HG03520 (cell line): ENCODE data around the gene PPP2R3B.
"Not testable (repeated sequence)": the region's sequence is repeated elsewhere in the genome, so short reads cannot be mapped to it uniquely, and the experiment has no call there.

ENCODE experiments used
- ATAC-seq: cut with Tn5 transposase; IDR thresholded peaks from one replicate; pipeline ENCODE4 v1.9.1; 2021; ENCODE audit warnings: mild to moderate bottlenecking, moderate library complexity; ENCODE audit not compliant: unreplicated experiment

Gene PPP2R3B

DNA sequence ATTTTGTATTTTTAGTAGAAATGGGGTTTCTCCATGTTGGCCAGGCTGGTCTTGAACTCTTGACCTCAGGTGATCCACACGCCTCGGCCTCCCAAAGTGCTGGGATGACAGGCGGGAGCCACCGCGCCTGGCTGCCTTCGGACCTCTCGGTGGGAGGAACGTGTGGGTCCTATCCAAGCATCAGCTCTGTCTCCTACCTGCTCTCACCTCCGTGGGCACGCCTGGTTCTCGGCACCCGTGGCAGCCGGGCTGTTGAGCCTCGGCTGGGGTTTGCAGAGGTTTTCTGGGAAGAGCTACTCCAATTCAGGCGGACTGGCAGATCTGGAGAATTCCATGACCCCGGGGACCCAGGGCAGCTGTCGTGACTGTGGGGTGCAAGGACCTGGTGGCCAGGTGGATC, 23.6 kb upstream of the PPP2R3B start:
- ATAC-seq, result no peak

- ATAC-seq, result no peak
Observed at GRCh38 chrX:405149-405548, 18.4 kb upstream of the PPP2R3B start.

DNA sequence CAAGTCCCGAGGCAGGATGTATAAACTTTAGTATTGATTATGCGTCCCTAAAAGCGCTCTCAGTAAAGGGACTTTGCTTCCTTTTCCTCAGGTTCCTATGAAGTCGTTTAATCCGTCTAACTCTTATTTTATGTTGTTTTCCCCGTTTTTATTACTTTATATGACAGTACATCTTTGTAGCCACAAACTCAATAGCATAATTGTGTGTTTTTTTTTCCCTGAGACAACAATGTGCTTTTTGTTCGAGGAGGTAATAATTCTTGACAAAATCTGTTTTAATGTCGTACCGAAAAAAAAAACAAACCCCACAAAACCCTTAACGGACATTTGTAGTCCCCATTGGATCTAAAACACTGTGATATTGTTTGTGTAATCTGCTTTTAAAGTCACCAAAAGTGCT, 17.9 kb upstream of the PPP2R3B start:
- ATAC-seq, result no peak

GRCh38 chrX:402857-403256, 16.1 kb upstream of the PPP2R3B start:
- ATAC-seq, result no peak

DNA sequence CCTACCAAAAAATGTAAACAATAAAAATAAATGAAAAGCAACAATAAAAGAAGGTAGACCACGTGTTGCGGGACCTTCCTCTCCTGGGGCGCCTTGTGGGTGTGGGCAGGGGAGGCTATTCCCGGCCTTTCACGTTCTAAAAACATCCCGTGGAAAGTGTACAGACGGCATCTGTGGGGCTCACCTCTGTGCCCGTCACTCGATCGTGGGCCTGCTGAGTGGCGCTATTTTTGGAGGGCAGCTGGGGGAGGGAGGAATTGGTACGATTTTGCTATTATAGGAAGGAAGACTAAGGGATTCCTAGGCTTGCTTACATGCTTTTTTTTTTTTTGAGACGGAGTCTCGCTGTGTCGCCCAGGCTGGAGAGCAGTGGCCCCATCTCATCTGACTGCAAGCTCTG, 13.6 kb upstream of the PPP2R3B start:
- ATAC-seq, result no peak

GRCh38 chrX:397575-397974, 10.9 kb upstream of the PPP2R3B start:
- ATAC-seq, result no peak

GRCh38 chrX:394830-395229, 8.1 kb upstream of the PPP2R3B start:
- no peak for ATAC-seq

GRCh38 chrX:392575-392846, 5.8 kb upstream of the PPP2R3B start:
- ATAC-seq, result no peak

DNA sequence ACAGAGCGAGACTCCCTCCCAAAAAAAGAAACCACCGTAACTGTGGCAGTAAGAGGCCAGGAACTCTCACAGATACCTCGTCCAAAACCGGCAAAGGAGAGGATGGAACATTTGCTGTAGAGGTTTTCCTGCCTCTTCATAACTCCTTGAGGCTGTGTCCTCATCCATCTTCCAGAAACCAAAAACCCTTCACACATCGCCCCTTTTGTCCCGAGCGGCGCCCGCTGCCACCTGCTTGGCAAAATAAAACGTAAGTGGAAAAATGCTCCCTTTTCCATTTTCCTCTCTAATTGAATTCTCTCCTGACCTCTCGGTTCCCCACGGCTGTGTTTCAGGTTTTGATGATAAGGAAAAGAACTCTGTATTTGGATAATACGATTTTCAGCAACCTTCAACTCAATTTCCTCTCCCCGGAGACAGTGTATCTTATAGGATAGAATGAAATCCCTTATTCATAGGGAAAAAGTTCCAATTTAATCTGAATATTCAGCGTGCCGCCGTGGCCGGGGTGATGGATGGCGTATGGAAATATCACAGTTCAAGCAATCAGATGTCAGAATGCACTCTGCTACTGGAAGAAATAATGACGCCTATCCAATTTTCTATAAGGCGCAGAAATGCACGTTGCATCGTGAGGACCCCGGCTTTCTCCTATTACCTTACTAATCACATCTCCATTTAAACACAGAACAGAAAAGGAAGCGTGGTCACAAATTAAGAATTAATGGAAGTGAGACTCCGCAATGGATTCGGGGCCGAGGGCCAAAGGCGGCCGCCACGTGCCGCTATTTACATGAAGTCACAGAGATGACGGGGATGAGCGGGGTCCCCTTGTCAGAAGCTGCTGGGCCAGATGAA, 5.2 kb upstream of the PPP2R3B start:
- ATAC-seq, result no peak

GRCh38 chrX:390459-390858, 3.8 kb upstream of the PPP2R3B start:
- no peak for ATAC-seq

- no peak for ATAC-seq
Observed at GRCh38 chrX:389021-389441, 2.3 kb upstream of the PPP2R3B start.

DNA sequence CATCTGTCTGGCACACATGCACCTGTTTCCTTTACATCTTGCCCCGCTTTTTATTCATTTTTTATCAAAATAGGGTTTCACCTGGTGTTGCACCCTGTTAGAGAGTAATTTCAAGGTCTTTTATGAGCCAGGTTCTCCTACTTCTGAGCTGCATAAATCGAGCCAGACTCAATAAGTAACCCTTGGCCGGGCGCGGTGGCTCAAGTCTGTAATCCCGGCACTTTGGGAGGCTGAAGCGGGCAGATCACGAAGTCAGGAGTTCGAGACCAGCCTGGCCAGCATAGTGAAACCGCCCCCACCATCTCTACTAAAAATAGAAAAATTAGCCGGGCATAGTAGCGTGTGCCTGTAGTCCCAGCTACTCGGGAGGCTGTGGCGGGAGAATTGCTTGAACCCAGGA, 1.0 kb upstream of the PPP2R3B start:
- ATAC-seq, result no peak

- ATAC-seq, result peak; percentile 27
Observed at GRCh38 chrX:386239-386767, 404 bp downstream of the PPP2R3B start.

GRCh38 chrX:385736-386135, 971 bp downstream of the PPP2R3B start:
- not testable (repeated sequence) for ATAC-seq

DNA sequence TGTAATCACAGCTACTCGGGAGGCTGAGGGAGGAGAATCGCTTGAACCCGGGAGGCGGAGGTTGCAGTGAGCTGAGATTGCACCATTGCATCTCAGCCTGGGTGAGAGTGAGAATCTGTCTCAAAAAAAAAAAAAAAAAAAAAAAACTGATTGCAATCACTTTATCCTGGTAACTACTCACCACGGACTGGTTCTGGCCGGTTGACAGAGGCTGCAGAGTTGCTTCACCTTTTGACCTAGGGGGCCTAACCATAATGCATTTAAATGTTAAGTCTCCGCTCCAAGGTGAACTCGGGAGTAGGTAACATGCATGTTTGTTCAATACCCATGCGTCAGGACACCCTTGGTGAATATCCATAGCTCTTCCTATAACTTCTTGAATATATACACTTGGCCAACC, 1.8 kb downstream of the PPP2R3B start:
- ATAC-seq, result no peak

DNA sequence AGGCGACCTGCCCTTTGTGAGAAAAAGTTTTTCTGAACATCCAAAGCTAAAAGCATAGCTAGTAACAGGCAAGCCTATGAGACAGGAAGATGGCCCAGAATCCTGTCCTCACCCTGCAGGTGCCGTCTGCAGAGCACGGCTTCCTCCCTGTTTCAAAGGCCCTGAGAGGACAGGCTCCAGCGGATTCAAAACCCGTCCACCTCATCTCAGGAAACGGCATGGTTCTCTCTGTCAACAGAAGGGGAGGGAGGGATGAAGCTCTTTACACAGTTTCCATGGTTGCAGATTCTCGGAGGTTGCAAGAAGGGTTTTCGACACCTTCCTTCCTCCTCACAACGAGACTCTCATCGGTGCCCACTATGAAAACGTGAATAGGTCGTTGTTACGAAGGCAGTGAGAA, 8.3 kb downstream of the PPP2R3B start:
- no peak for ATAC-seq

DNA sequence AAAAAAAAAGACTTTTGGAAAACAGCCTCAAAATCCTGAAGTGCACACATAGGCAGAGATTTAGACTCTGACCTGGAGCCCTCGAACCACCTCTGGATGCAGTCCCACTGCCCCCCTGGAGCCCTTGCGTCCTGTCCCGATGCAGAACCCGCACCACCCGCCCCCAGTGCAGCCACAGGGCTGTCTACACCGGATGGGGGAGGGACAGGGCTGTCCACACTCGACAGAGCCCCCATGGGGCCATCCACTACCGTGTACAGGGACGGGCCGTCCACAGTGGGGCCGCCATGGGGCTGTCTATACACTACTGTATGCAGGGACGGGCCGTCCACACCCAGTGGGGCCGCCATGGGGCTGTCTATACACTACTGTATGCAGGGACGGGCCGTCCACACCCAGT, 10.5 kb downstream of the PPP2R3B start:
- ATAC-seq, result not testable (repeated sequence)

- ATAC-seq, result no peak
Observed at GRCh38 chrX:375181-376036, 11.3 kb downstream of the PPP2R3B start.

DNA sequence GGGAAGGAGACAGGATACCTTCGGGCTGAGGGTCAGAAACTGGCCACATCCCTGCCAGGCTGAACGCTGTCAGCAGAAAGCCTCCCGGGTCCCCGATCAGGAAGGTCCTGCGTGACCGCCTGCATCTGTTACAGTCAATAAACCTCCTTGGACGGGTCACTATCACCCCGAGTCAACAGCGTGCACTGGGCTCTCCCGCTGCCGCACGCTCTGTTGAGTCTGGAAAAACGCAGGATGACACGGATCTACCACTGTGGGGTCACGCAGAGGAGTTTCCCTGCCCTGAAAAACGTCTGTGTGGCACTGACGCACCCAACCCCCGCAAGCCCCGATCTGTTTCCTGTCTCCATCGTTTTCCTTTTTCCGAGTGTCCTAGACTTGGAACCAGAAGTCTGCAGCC, 12.1 kb downstream of the PPP2R3B start:
- ATAC-seq, result no peak

GRCh38 chrX:373641-374471, 12.9 kb downstream of the PPP2R3B start:
- no peak for ATAC-seq
